Dermis lymphatic vessel endothelial cell (primary cell): ENCODE results near the gene MICB. TPM values are rescaled to one million over a fixed set of nuclear protein-coding genes. Genes with fewer than 3 reads are reported as not detected.

ENCODE experiments used
- total RNA-seq: library from RNA; depleted of rRNA; stranded (reverse); fragments of >200 nt; gene quantifications from 2 replicates; pipeline ENCODE4 v1.2.1, GENCODE V29; 2014

The MICB gene
- total RNA-seq: 7.5 and 7.9 TPM in 2 replicates

GRCh38 chr6:31497531-31498476 lies at the start of gene MICB:
TSS of gene MICB (plus strand) at chr6:31498145. CDS start at chr6:31498194, 49 bp downstream.

GRCh38 chr6:31528821-31529328 lies 30.9 kb downstream of the MICB start, which contains the start of gene MCCD1:
TSS of gene MCCD1 (plus strand) at chr6:31528962. CDS start at chr6:31529015, 53 bp downstream.

DNA sequence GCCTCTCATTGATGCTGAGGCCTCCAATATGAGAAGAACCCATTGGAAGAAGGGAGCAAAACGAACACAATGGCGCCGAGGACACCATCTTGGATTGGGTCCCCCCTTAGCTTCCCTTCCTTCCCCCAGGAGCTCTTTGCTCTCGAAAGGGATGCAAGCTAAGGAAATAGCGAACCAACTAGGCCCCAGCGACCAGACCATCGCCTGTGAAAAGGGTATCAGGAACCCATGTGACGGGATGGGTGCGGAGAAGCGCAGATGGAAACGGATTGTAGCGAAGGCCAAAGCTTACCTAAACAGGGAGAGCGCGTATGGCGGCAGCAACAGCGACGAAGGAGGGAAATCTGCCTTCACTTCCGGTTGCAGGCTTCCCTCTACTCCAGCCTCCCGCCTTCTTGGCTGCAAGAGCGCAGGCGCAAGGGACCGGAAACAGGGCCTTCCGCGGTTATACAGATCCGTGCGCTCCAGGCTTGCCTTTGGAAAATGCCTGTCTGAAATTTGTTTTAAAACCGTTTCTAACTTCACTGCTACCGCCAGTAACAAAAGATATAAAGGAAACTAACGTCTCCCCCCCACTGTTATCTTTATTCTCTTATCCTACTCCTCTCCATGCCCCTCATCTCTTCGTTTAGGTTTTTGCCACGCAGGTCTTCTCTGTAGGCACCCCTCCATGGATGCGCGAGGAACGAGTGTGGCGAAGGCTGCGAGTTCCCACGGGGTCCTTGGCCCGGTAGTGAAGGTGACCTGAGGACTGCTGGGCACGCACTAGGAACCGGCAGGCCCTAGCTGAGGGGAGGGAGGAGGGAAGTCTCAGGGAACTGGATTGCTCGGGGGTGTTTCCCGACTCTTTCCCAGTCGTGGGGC lies 43.9 kb downstream of the MICB start, which contains the start of gene DDX39B:
Gene DDX39B, minus strand, starts transcription at position 346 of the 864 bp plus-strand sequence. CDS start 1,471 bp downstream, outside the sequence.

GRCh38 chr6:31546339-31546957 lies 48.5 kb downstream of the MICB start, which contains the start of gene ATP6V1G2:
TSS of gene ATP6V1G2 (minus strand) at chr6:31546608. CDS start at chr6:31546559, 49 bp downstream.

DNA sequence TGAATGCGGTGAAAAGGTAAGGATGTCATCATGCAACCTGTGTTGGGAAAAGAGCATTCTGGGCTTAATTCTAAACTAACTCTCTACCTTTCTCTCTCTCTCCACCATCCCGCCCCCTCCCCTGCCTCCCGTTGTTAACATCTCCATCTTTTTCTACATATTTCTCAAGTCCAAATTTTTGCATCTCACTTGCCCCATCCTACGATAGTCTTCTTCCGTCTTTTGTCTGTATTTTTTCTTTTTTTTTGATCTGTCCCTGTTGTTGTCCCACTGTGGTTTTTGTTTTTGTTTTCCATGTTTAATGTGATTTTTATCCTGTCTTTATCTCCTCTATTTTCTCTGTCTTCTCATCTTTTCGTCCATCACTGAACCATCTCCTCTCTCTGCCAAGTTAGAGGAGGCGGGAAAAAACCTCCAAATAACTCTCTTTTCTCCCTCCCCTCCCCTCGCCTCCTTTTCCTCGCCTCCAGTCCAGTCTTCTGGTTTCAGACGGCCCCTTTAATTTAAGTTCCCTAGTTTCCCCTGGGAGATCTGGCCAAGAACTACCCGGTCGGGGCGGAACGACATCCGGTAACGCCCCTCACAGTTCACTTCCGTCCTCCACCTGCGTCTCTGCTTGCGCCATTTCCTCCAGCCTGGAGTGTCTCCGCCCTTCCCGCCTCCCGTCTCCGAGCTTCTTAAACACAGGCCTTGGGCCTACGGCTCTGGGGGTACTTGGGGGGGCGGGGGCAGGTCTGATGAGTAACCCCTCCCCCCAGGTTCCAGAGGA lies 49.2 kb downstream of the MICB start, which contains the start of gene NFKBIL1:
Gene NFKBIL1, plus strand, starts transcription at position 651 of the 769 bp plus-strand sequence. Its CDS starts 87 bp downstream, at position 738.

Other genes with a start within 250 kb of the MICB start
- 288 and 354 TPM in 2 replicates for gene HLA-C, start 226.1 kb upstream of the MICB start, total RNA-seq
- 326 and 346 TPM in 2 replicates for gene HLA-B, start 141.0 kb upstream of the MICB start, total RNA-seq
- gene MICA, start 94.5 kb upstream of the MICB start, total RNA-seq: 18.2 and 51.9 TPM in 2 replicates
- not detected in 2 replicates for gene MCCD1, start 30.8 kb downstream of the MICB start, total RNA-seq
- 269 and 380 TPM in 2 replicates for gene DDX39B, start 43.9 kb downstream of the MICB start, total RNA-seq
- 0.11 and 0.17 TPM in 2 replicates for gene ATP6V1G2, start 48.5 kb downstream of the MICB start, total RNA-seq
- gene NFKBIL1, start 49.5 kb downstream of the MICB start, total RNA-seq: 25.3 and 25.9 TPM in 2 replicates
- gene LTA, start 74.1 kb downstream of the MICB start, total RNA-seq: not detected in 2 replicates
- gene TNF, start 77.4 kb downstream of the MICB start, total RNA-seq: not detected in 2 replicates
- gene LTB, start 84.3 kb downstream of the MICB start, total RNA-seq: 2.9 and 3.2 TPM in 2 replicates
- gene LST1, start 88.1 kb downstream of the MICB start, total RNA-seq: 0.11 and 0.26 TPM in 2 replicates
- not detected in 2 replicates for gene NCR3, start 94.9 kb downstream of the MICB start, total RNA-seq
- gene AIF1, start 117.1 kb downstream of the MICB start, total RNA-seq: 0.17 TPM in 1 of 2 replicates, not detected in the other
- gene PRRC2A, start 122.6 kb downstream of the MICB start, total RNA-seq: 21.8 and 25.5 TPM in 2 replicates
- 105 and 110 TPM in 2 replicates for gene BAG6, start 154.5 kb downstream of the MICB start, total RNA-seq
- gene APOM, start 157.7 kb downstream of the MICB start, total RNA-seq: 0.52 and 0.54 TPM in 2 replicates
- gene C6orf47, start 162.6 kb downstream of the MICB start, total RNA-seq: 22.6 and 24.2 TPM in 2 replicates
- gene GPANK1, start 166.9 kb downstream of the MICB start, total RNA-seq: 14.0 and 14.5 TPM in 2 replicates
- 71.8 and 77.7 TPM in 2 replicates for gene CSNK2B, start 167.9 kb downstream of the MICB start, total RNA-seq
- gene LY6G5B, start 171.8 kb downstream of the MICB start, total RNA-seq: 1.4 and 1.9 TPM in 2 replicates
- gene LY6G5C, start 182.9 kb downstream of the MICB start, total RNA-seq: 1.4 and 1.5 TPM in 2 replicates
- 52.7 and 62.4 TPM in 2 replicates for gene ABHD16A, start 205.2 kb downstream of the MICB start, total RNA-seq
- gene LY6G6F, start 208.7 kb downstream of the MICB start, total RNA-seq: not detected in 2 replicates
- not detected in 2 replicates for gene LY6G6D, start 217.2 kb downstream of the MICB start, total RNA-seq
- not detected in 2 replicates for gene LY6G6C, start 223.6 kb downstream of the MICB start, total RNA-seq
- gene MPIG6B, start 225.2 kb downstream of the MICB start, total RNA-seq: not detected in 2 replicates
- 122 and 139 TPM in 2 replicates for gene DDAH2, start 231.2 kb downstream of the MICB start, total RNA-seq
- gene CLIC1, start 238.4 kb downstream of the MICB start, total RNA-seq: 545 and 566 TPM in 2 replicates
- 2.3 and 3.0 TPM in 2 replicates for gene MSH5, start 241.9 kb downstream of the MICB start, total RNA-seq